HG03175 (cell line): ENCODE data around the gene TJP1.
"Not testable (repeated sequence)": the region's sequence is repeated elsewhere in the genome, so short reads cannot be mapped to it uniquely, and the experiment has no call there.

Source experiments
- ATAC-seq: cut with Tn5 transposase; IDR thresholded peaks from one replicate; pipeline ENCODE4 v1.9.1; 2021; ENCODE audit warnings: mild to moderate bottlenecking, moderate library complexity; ENCODE audit not compliant: unreplicated experiment

Gene TJP1

GRCh38 chr15:29756358-29757267 lies 65.7 kb downstream of the TJP1 start:
- no peak for ATAC-seq

GRCh38 chr15:29754009-29754408 lies 68.3 kb downstream of the TJP1 start:
- not testable (repeated sequence) for ATAC-seq

- no peak for ATAC-seq
Measured at GRCh38 chr15:29753506-29753905, 68.8 kb downstream of the TJP1 start.

- ATAC-seq = no peak
Measured at GRCh38 chr15:29750754-29751153, 71.5 kb downstream of the TJP1 start.

GRCh38 chr15:29749365-29750086 lies 72.7 kb downstream of the TJP1 start:
- no peak for ATAC-seq

- no peak for ATAC-seq
Measured at GRCh38 chr15:29747837-29748417, 74.3 kb downstream of the TJP1 start.

- ATAC-seq = no peak
Measured at GRCh38 chr15:29743475-29743874, 78.8 kb downstream of the TJP1 start.

- no peak for ATAC-seq
Measured at GRCh38 chr15:29740692-29741311, 81.5 kb downstream of the TJP1 start.

- ATAC-seq = no peak
Measured at GRCh38 chr15:29736744-29737020, 85.6 kb downstream of the TJP1 start.

- peak; percentile 68 for ATAC-seq
Measured at GRCh38 chr15:29736012-29736743, 86.1 kb downstream of the TJP1 start.

GRCh38 chr15:29734917-29735572 lies 87.2 kb downstream of the TJP1 start:
- no peak for ATAC-seq

- ATAC-seq = no peak
Measured at GRCh38 chr15:29731865-29732264, 90.4 kb downstream of the TJP1 start.

GRCh38 chr15:29730471-29730870 lies 91.8 kb downstream of the TJP1 start:
- not testable (repeated sequence) for ATAC-seq

GRCh38 chr15:29728418-29728817 lies 93.8 kb downstream of the TJP1 start:
- no peak for ATAC-seq

- no peak for ATAC-seq
Measured at GRCh38 chr15:29727871-29728270, 94.4 kb downstream of the TJP1 start.

- ATAC-seq = no peak
Measured at GRCh38 chr15:29726553-29726952, 95.7 kb downstream of the TJP1 start.

- no peak for ATAC-seq
Measured at GRCh38 chr15:29724026-29724425, 98.2 kb downstream of the TJP1 start.

GRCh38 chr15:29713784-29714183 lies 108.5 kb downstream of the TJP1 start:
- no peak for ATAC-seq

GRCh38 chr15:29712149-29712885 lies 110.0 kb downstream of the TJP1 start:
- ATAC-seq = no peak

- ATAC-seq = no peak
Measured at GRCh38 chr15:29711531-29711930, 110.7 kb downstream of the TJP1 start.
